ENCODE results near the gene C1R. TPM values are rescaled to one million over a fixed set of nuclear protein-coding genes. Genes with fewer than 3 reads are reported as not detected.

Gene C1R
- total RNA-seq, 1 experiment from 2014 or later, result 11.5 TPM

DNA sequence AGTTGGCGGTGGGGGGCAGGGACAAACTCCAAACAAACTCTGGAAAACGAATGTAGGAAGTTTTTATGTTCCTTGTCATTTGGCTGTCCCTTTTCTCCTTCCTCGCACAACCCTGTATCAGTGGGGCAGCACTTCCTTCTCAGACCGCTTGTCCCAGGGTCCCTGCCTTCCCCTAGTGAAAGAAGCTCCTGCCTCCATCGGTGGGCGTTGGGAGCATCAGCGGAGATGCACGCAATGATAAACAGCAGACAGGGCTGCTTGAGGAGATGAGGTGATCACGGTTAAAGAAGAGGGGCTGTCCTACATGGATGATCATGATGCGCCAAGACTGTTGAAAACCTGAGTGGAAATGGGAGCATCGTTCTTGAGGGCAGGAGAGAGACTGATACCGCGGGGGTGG lies 31.1 kb downstream of the C1R start:
- Mint-ChIP-seq H3K36me3 (ENCODE audit: insufficient read depth in 1 of 3, low read depth in 3 of 3) (no peaks in the 10 kb centered on the region), H3K4me3 (no peak overlapping the region; a peak in 1 of 5 replicates), H3K27ac (peak overlapping the region in 1 of 3 experiments; percentile 88; a peak in 2 of 7 replicates), H3K27me3 (ENCODE audit: low read depth) (peaks cover 2% of the 10 kb centered on the region), H3K9me3 (no peaks in the 10 kb centered on the region; a peak in 1 of 5 replicates), H3K4me1 (peaks cover 14 to 16% of the 10 kb centered on the region in 2 experiments)
- no peaks in the 10 kb centered on the region for H3K79me1 ChIP-seq (ENCODE audit: insufficient read depth, low read depth, low read length, poor library complexity, severe bottlenecking)
- H2AFZ ChIP-seq (ENCODE audit: low read length), result no peak overlapping the region
- no peak overlapping the region for H2BK12ac ChIP-seq (ENCODE audit: insufficient read length, low read depth, low read length)
- H2BK15ac ChIP-seq (ENCODE audit: low read depth, low read length), result no peak overlapping the region
- no peak overlapping the region for H4K8ac ChIP-seq (replicated peaks; ENCODE audit: insufficient read length, low read depth, low read length)
- H2BK120ac ChIP-seq (ENCODE audit: low read depth, low read length, poor library complexity, severe bottlenecking), result no peak overlapping the region
- no CpG with 5 or more reads among the region's 13 CpGs for WGBS (ENCODE audit: extremely low coverage, insufficient read length, low lambda C conversion rate)
- no peak for DNase-seq
- H3K18ac ChIP-seq (ENCODE audit: insufficient read length, low read depth, low read length), result no peak overlapping the region
- H3K23ac ChIP-seq (ENCODE audit: insufficient read length, low read depth, low read length), result no peak overlapping the region
- H3K4ac ChIP-seq (ENCODE audit: low read depth, low read length), result no peak overlapping the region
- no peaks in the 10 kb centered on the region for H3K23me2 ChIP-seq (ENCODE audit: insufficient read length, low read depth, low read length, poor library complexity, severe bottlenecking)
- no peak overlapping the region for H3K9ac ChIP-seq (ENCODE audit: extremely low read depth, insufficient read length, low read length)
- no peak overlapping the region for H2BK5ac ChIP-seq (ENCODE audit: insufficient read length, low read length)
- H4K91ac ChIP-seq (ENCODE audit: insufficient read length, low read depth, low read length), result no peak overlapping the region
- H2BK20ac ChIP-seq (ENCODE audit: low read depth, low read length, poor library complexity, severe bottlenecking), result no peak overlapping the region
- no peak overlapping the region for H2AK5ac ChIP-seq (ENCODE audit: insufficient read length, low read length)
- no peak overlapping the region for H4K5ac ChIP-seq (ENCODE audit: insufficient read length, low read depth, low read length)
- no peaks in the 10 kb centered on the region for H3K27me3 ChIP-seq (ENCODE audit: insufficient read depth, low read length)
- H3K14ac ChIP-seq (ENCODE audit: insufficient read depth, low read length), result no peak overlapping the region
- no peaks in the 10 kb centered on the region for H3K9me3 ChIP-seq (ENCODE audit: control insufficient read depth, low read depth, low read length)
- H3K27ac ChIP-seq (ENCODE audit: insufficient read length, low read depth, low read length), result no peak overlapping the region
- H3K56ac ChIP-seq (ENCODE audit: insufficient read length, low read depth, low read length), result no peak overlapping the region
- no peak overlapping the region for H3T11ph ChIP-seq (ENCODE audit: low read length)
- H4K20me1 ChIP-seq (ENCODE audit: control insufficient read depth, insufficient read depth, insufficient read length), result no peaks in the 10 kb centered on the region
- no peaks in the 10 kb centered on the region for H3K79me2 ChIP-seq (ENCODE audit: insufficient read depth, low read length)
- no peaks in the 10 kb centered on the region; the same call in 1 of the 2 replicates for H3K4me1 ChIP-seq (ENCODE audit: insufficient read depth, low read length)
- H3K4me2 ChIP-seq (ENCODE audit: insufficient read depth, insufficient read length, low read length), result peak overlapping the region; percentile 8
- TF ChIP-seq CTCF (conservative IDR thresholded peaks at IDR 0.05), result no peak

All from H9 (cell line).